GM12864 (cell line): ENCODE data around the gene TMTC1.

Experiments used
- DNase-seq: peaks from one replicate; pipeline ENCODE4 v3.0.0-alpha.2; 2011; ENCODE audit warnings: low read depth
- H3K4me3 ChIP-seq: 2 replicates; pipeline ENCODE4 v1.5.1; 2011; ENCODE audit warnings: mild to moderate bottlenecking, low read depth, low read length, control low read depth
- TF ChIP-seq, protein P1 (sequence below): IDR thresholded peaks from 2 replicates; pipeline ENCODE4 v1.5.1; 2011; ENCODE audit warnings: low read depth, mild to moderate bottlenecking, moderate library complexity, low read length, control low read depth, inconsistent platforms; ENCODE audit errors: missing control alignments

Gene TMTC1

DNA sequence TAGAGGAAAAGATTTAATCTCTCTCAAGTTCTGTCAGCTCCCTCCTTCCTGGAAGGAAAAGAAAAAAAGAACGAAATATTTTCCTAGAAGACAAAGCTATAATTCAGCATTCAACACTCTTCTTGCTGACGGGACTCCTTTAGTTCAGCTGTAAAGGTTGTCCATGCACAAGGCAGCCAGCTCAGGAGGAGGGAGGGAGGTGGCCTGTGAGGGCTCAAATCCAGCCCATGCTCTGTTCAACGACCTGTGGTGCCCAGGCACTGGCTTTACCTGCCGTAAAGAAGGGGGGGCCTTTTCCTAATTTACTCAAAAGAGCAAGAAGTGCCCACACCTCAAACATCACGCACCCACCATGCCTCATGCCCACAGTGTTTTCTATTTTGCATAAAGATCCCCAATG is 109.3 kb downstream of the TMTC1 start:
- TF ChIP-seq, protein P1, sequence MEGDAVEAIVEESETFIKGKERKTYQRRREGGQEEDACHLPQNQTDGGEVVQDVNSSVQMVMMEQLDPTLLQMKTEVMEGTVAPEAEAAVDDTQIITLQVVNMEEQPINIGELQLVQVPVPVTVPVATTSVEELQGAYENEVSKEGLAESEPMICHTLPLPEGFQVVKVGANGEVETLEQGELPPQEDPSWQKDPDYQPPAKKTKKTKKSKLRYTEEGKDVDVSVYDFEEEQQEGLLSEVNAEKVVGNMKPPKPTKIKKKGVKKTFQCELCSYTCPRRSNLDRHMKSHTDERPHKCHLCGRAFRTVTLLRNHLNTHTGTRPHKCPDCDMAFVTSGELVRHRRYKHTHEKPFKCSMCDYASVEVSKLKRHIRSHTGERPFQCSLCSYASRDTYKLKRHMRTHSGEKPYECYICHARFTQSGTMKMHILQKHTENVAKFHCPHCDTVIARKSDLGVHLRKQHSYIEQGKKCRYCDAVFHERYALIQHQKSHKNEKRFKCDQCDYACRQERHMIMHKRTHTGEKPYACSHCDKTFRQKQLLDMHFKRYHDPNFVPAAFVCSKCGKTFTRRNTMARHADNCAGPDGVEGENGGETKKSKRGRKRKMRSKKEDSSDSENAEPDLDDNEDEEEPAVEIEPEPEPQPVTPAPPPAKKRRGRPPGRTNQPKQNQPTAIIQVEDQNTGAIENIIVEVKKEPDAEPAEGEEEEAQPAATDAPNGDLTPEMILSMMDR, result no peak
- DNase-seq, result no peak
- H3K4me3 ChIP-seq, result no peak overlapping the region

DNA sequence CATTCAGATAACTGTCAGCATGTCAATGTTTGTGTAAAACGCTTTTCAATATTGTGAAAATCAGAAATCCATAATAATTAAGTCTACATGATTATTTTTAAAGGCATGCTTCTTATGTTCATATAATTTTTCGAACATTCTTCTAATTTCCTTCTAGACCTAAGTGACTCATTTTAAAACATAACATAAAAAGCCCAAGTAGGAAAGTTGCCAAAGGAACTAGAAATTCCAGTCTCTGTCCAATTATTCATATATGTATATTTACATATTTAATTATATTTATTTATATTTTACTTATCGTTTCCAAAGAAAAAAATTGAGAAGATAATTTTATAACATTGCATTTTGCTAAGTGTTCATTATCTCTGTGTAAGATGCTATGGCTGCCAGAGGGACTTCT is 110.4 kb downstream of the TMTC1 start:
- DNase-seq, result no peak
- TF ChIP-seq, protein P1, result no peak
- H3K4me3 ChIP-seq, result no peak overlapping the region

DNA sequence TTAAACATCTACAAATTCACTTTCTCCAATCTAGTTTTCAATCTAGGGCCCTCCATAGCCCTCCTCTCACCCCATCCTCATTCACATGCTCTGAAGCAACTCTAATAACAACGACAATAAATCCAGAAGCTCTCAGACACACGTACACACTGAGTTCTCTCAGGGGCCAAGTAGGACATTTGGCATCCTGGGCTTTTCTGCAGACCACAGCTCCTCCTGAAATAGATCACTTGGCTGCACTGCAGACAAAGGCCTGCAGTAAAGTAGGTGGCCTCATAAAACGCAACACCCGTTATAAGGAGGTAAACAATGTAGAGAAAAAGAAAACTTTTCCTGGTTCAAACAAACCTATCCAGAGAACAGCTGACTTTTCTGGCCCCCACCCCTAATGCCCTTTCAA is 111.2 kb downstream of the TMTC1 start:
- H3K4me3 ChIP-seq, result no peak overlapping the region
- TF ChIP-seq, protein P1, result no peak
- no peak for DNase-seq

DNA sequence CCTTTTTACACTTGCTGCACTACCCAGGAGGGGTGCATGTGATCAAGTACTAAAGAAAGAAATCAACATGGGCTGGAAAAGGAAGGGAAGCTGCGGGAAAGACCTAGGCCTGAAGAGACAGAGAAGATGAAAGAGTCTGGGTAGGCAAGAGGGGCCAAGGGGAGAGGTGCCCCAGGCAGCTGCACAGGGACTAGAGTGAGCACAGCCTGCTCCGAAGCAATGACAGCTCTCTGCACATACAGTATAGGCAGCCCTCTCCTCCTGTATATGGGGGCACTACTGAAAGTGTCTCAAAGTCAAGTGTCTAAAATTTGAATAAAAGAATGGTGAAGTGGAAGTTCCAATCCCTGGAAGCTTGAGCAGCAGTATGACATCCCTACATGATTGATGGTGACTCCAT is 112.0 kb downstream of the TMTC1 start:
- DNase-seq, result no peak
- TF ChIP-seq, protein P1, result no peak
- H3K4me3 ChIP-seq, result no peak overlapping the region

DNA sequence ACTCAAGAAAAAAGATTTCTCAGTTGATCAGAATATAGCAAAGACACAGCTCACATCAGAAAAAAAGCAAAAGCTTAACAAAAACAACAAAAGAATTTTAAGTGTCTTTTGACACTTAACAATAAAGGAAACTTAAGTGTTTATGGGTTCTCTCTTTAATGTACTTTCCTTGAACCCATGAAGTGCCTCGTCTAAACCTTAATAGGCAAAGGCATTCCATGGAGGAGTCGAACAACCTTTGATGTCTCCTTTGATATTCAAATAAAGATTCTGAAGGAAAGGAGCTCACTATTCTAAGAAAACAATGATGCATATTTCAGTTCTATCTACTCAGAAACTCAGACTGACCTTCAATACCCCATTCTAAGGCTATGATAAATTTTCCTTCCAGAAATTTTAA is 116.7 kb downstream of the TMTC1 start:
- TF ChIP-seq, protein P1, result no peak
- no peak for DNase-seq
- no peak overlapping the region for H3K4me3 ChIP-seq

DNA sequence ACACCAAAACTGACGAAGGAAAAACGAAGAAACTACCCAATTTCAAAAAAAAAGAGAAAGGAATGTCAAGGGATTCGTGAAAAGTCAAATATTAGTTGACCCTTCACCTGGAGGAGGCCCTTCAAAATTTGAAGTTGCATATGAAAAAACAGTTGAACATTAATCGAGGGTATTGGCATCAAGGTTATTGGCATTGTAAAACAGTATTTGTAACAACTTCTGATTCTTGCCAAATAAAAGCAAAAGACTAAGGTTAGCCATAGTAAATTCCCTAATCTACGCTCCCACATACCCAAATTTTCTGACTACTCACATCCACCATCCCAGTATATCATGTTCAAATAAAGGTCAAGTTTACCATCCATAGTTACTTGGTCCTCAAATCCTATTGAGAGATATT is 118.6 kb downstream of the TMTC1 start:
- no peak overlapping the region for H3K4me3 ChIP-seq
- TF ChIP-seq, protein P1, result no peak
- DNase-seq, result no peak

DNA sequence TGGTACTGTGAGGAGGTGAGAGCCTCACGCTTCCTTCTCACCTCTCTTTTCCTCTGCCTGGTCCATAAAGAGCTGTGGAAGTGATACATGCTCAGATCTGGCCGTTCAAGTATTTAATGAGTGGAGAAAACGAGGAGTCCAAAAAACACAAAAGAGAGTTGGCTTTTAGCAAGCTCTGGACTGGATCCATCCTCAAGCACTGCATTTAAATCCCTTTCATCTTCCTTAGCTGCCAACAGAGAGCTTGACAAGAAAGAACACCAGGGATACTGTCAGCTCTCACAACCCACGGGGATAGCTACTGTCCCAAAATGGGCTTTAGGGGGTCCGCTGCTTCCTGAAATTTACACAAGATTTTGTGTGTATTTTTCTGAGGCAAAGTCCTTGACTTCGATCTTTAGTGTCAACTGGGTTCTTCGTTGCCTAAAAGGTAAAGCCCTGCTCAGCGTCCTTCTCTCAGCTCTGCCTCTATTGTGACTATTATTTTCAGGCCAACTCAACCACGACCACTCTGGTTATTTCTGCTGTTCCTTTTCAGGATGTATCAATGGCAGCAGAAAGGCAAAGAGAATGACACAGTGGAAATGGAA is 120.9 kb downstream of the TMTC1 start:
- TF ChIP-seq, protein P1, result no peak
- no peak overlapping the region for H3K4me3 ChIP-seq
- no peak for DNase-seq
